Hepatocyte (in vitro differentiated cells): ENCODE results near the gene ATR. TPM values are rescaled to one million over a fixed set of nuclear protein-coding genes. Genes with fewer than 3 reads are reported as not detected.
A peak's percentile ranks its signal among the peaks of the same experiment; 100 is the strongest.
"Not testable (repeated sequence)": the region's sequence is repeated elsewhere in the genome, so short reads cannot be mapped to it uniquely, and the experiment has no call there.

Experiments
- DNase-seq: peaks from one replicate; pipeline ENCODE4 v3.0.0-alpha.2; 2016; ENCODE audit warnings: low spot score
- H2AFZ ChIP-seq: fragments of 200-600 bp; sonication (generic); 2 replicates; pipeline ENCODE4 v1.6.0; 2016; ENCODE audit warnings: antibody characterized with exemption, mild to moderate bottlenecking
- H3K27ac ChIP-seq: fragments of 200-600 bp; sonication (generic); 2 replicates; pipeline ENCODE4 v1.5.1; 2016; ENCODE audit warnings: mild to moderate bottlenecking
- H3K27me3 ChIP-seq: fragments of 200-600 bp; sonication (generic); 2 replicates; pipeline ENCODE4 v1.6.1; 2016
- H3K36me3 ChIP-seq: fragments of 200-600 bp; sonication (generic); replicated peaks from 2 replicates; pipeline ENCODE4 v1.5.1; 2016; ENCODE audit warnings: low read depth; ENCODE audit not compliant: insufficient read depth
- H3K4me1 ChIP-seq: fragments of 200-600 bp; sonication (generic); 2 replicates; pipeline ENCODE4 v1.5.1; 2016; ENCODE audit warnings: mild to moderate bottlenecking, moderate library complexity; ENCODE audit not compliant: insufficient read depth
- H3K4me2 ChIP-seq: fragments of 200-600 bp; sonication (generic); 2 replicates; pipeline ENCODE4 v1.6.0; 2016
- H3K4me3 ChIP-seq: fragments of 200-600 bp; sonication (generic); 2 replicates; pipeline ENCODE4 v1.5.1; 2016; ENCODE audit warnings: mild to moderate bottlenecking
- H3K79me2 ChIP-seq: fragments of 200-600 bp; sonication (generic); 2 replicates; pipeline ENCODE4 v1.6.0; 2017; ENCODE audit warnings: mild to moderate bottlenecking
- H3K9me2 ChIP-seq: fragments of 200-600 bp; sonication (generic); replicated peaks from 2 replicates; pipeline ENCODE4 v1.6.0; 2017; ENCODE audit warnings: mild to moderate bottlenecking; ENCODE audit not compliant: insufficient read depth
- H3K9me3 ChIP-seq: fragments of 200-600 bp; sonication (generic); 2 replicates; pipeline ENCODE4 v1.5.1; 2016; ENCODE audit warnings: low read depth, mild to moderate bottlenecking
- H4K20me1 ChIP-seq: fragments of 200-600 bp; sonication (generic); 2 replicates; pipeline ENCODE4 v1.6.0; 2016; ENCODE audit warnings: mild to moderate bottlenecking; ENCODE audit not compliant: insufficient read depth, poor library complexity, severe bottlenecking
- EZH2 ChIP-seq: fragments of 200-600 bp; sonication (generic); IDR thresholded peaks from 2 replicates; pipeline ENCODE4 v1.6.1; 2016; ENCODE audit warnings: antibody characterized with exemption, mild to moderate bottlenecking, borderline replicate concordance
- EZH2phosphoT487 ChIP-seq: fragments of 200-600 bp; sonication (generic); IDR thresholded peaks from one replicate; pipeline ENCODE4 v1.6.1; 2018; ENCODE audit warnings: antibody characterized with exemption, mild to moderate bottlenecking, low read depth, moderate library complexity; ENCODE audit not compliant: unreplicated experiment, severe bottlenecking
- WGBS: methylation state at CpG from one replicate; pipeline ENCODE4 v1.1.6; 2016; ENCODE audit warnings: low lambda C conversion rate; ENCODE audit errors: missing lambda C conversion rate; 5-methylcytosine and 5-hydroxymethylcytosine counted together
- polyA plus RNA-seq: library from polyadenylated mRNA; unstranded; fragments of >200 nt; fragmentation: Nextera tagmentation; extraction: Ambion mirVana; gene quantifications from 2 replicates; pipeline ENCODE4 v1.2.1, GENCODE V29; 2016
- total RNA-seq: library from RNA; depleted of rRNA; stranded (reverse); fragments of >200 nt; gene quantifications from 2 replicates; pipeline ENCODE4 v1.2.3, GENCODE V29; 2014
- TF ChIP-seq, protein P1 (sequence below): fragments of 200-600 bp; sonication (generic); IDR thresholded peaks from 2 replicates; pipeline ENCODE4 v1.5.1; 2016; ENCODE audit warnings: antibody characterized with exemption, mild to moderate bottlenecking; ENCODE audit not compliant: poor library complexity

The ATR gene
- total and polyA plus RNA-seq, 2 experiments from 2014 or later: 10.0 to 35.6 TPM

DNA sequence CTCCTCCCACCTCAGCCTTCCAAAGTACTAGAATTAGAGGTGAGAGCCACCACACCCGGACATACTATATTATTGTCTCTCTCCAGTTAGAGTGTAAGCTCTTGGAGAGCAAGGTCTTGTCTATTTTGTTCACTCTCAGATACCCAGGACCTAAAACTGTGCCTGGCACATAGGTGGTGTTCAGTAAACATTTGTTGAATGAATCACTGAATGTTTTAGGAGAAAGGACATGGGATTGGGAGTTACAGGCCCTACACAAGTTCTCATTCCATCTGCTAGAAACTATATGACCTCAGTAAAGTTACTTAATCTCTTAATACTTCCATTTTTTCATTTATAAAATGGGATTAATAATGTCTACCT, 1.5 kb upstream of the ATR start:
- H3K27me3 ChIP-seq: no peaks in the 10 kb centered on the region
- H3K4me3 ChIP-seq: no peak overlapping the region
- peak overlapping the region; percentile 78 for H3K4me2 ChIP-seq
- H3K9me3 ChIP-seq: no peaks in the 10 kb centered on the region
- no peaks in the 10 kb centered on the region for H3K9me2 ChIP-seq
- peaks cover 29% of the 10 kb centered on the region for H3K79me2 ChIP-seq
- H3K36me3 ChIP-seq: no peaks in the 10 kb centered on the region
- H4K20me1 ChIP-seq: no peaks in the 10 kb centered on the region
- no peak overlapping the region for H2AFZ ChIP-seq
- H3K27ac ChIP-seq: peak overlapping the region; percentile 90
- WGBS: 95% methylated on average over 1 of the region's 1 CpG
- DNase-seq: no peak
- TF ChIP-seq EZH2phosphoT487 (no peak), EZH2 (no peak)
- TF ChIP-seq, protein P1, sequence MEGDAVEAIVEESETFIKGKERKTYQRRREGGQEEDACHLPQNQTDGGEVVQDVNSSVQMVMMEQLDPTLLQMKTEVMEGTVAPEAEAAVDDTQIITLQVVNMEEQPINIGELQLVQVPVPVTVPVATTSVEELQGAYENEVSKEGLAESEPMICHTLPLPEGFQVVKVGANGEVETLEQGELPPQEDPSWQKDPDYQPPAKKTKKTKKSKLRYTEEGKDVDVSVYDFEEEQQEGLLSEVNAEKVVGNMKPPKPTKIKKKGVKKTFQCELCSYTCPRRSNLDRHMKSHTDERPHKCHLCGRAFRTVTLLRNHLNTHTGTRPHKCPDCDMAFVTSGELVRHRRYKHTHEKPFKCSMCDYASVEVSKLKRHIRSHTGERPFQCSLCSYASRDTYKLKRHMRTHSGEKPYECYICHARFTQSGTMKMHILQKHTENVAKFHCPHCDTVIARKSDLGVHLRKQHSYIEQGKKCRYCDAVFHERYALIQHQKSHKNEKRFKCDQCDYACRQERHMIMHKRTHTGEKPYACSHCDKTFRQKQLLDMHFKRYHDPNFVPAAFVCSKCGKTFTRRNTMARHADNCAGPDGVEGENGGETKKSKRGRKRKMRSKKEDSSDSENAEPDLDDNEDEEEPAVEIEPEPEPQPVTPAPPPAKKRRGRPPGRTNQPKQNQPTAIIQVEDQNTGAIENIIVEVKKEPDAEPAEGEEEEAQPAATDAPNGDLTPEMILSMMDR: no peak
- H3K4me1 ChIP-seq: peaks cover 14% of the 10 kb centered on the region

DNA sequence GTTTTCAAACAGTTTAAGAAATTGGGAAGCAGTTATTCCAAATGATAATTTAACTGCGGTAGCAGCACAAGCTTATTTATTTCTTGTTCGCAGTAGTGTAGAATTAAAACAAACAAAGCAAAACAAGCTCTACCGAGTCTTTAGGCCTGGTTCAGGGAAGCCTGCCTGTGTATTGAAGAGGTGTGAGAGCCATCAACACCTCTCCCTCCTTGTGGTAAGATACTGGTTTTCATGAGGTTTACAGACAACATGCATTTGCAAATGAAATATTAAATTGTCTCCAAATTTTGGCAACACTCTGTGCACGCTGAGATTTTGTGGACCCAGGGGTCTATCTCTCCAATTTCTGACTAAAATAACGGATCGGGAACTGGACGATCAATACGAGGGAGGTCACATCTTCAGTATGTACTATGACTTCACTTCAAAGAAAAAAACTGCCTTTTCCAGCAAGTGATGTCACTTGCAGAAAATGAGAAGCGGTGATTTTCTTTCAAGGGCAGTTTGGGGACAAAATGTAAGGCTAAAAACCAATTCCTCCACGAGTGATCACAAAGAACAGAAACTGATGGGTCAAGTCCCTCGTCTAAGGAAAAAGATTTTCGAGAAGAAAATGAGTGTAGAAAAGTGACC, 721 bp downstream of the ATR start:
- Histone ChIP-seq H3K4me3 (peak overlapping the region; percentile 92), H4K20me1 (no peaks in the 10 kb centered on the region), H3K36me3 (no peaks in the 10 kb centered on the region), H3K4me1 (peaks cover 14% of the 10 kb centered on the region), H3K9me3 (no peaks in the 10 kb centered on the region), H3K79me2 (peaks cover 48% of the 10 kb centered on the region), H2AFZ (peak overlapping the region; percentile 65), H3K27ac (peak overlapping the region; percentile 90), H3K9me2 (no peaks in the 10 kb centered on the region), H3K27me3 (no peaks in the 10 kb centered on the region), H3K4me2 (peak overlapping the region; percentile 96)
- TF ChIP-seq EZH2 (no peak), EZH2phosphoT487 (no peak)
- DNase-seq: no peak
- 12% methylated on average over 12 of the region's 12 CpGs for WGBS

DNA sequence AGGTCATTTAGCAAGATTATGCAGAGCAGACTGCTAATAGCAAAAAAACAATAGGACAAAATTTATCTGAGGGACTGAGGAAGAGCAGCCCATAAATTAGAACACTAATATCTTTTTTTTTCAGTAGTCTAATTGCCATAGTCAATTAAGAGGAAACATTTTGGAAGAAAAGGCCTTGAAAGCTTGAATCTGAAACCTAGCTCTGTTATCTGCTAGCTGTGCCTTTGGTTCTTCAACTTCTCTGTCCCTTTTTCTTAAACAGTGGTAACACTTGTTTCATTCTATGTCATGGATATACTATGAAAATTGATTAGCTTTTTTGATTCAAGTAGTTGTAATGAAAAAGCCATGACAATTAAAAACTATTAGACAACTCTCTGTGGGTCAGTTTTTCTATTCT, 1.7 kb downstream of the ATR start:
- no peaks in the 10 kb centered on the region for H3K9me3 ChIP-seq
- peaks cover 14% of the 10 kb centered on the region for H3K4me1 ChIP-seq
- TF ChIP-seq EZH2: no peak
- TF ChIP-seq EZH2phosphoT487: no peak
- TF ChIP-seq, protein P1: no peak
- DNase-seq: no peak
- no peaks in the 10 kb centered on the region for H3K36me3 ChIP-seq
- H3K27ac ChIP-seq: no peak overlapping the region
- H3K79me2 ChIP-seq: peaks cover 53% of the 10 kb centered on the region
- H3K4me2 ChIP-seq: peak overlapping the region; percentile 96
- H3K27me3 ChIP-seq: no peaks in the 10 kb centered on the region
- no peaks in the 10 kb centered on the region for H3K9me2 ChIP-seq
- no peak overlapping the region for H3K4me3 ChIP-seq
- no peak overlapping the region for H2AFZ ChIP-seq
- no peaks in the 10 kb centered on the region for H4K20me1 ChIP-seq

DNA sequence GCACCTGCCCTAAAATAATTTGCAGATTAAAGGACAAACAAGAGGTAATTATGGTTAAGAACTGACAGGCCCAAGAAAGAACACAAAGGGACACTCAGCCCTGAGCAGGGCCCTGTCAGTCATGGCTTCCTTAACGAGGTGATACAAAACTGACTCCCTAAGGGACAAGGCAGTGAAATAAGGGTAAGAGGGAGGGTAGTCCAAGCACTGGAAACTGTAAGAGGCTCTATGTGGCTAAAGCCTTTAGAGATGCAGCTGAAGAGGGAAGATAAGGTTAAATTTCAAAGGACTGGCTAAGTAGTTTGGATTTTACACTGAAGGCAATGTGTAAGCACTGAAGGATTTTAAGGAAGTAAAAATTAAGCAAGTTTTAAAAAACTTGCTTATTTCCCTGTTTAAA, 3.9 kb downstream of the ATR start:
- Histone ChIP-seq H3K9me3 (no peaks in the 10 kb centered on the region), H3K36me3 (no peaks in the 10 kb centered on the region), H4K20me1 (no peaks in the 10 kb centered on the region), H3K4me1 (peaks cover 14% of the 10 kb centered on the region), H3K79me2 (peaks cover 58% of the 10 kb centered on the region), H3K27ac (no peak overlapping the region), H3K27me3 (no peaks in the 10 kb centered on the region), H2AFZ (no peak overlapping the region), H3K9me2 (no peaks in the 10 kb centered on the region), H3K4me3 (no peak overlapping the region), H3K4me2 (no peak overlapping the region)
- no peak for TF ChIP-seq EZH2phosphoT487
- TF ChIP-seq, protein P1: no peak
- no peak for TF ChIP-seq EZH2
- WGBS: 64% methylated on average over 1 of the region's 1 CpG
- DNase-seq: no peak

DNA sequence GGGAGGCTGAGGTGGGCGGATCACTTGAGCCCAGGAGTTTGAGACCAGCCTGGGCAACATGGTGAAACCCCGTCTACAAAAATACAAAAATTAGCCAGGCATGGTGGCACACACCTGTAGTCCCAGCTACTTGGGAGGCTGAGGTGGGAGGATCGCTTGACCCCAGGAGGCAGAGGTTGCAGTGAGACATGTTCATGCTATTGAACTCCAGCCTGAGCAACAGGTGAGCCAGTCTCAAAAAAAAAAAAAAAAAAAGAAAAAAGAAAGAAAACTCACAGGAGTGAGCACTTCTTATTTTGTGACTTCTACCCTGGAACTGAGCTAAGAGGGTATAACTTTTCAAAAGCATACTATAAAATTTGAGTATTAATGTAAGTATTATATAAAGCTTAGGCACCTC, 4.3 kb downstream of the ATR start:
- peaks cover 62% of the 10 kb centered on the region for H3K79me2 ChIP-seq
- not testable (repeated sequence) for H3K27ac ChIP-seq, H3K4me2 ChIP-seq, H3K9me2 ChIP-seq, H3K36me3 ChIP-seq, H3K4me3 ChIP-seq, DNase-seq, H2AFZ ChIP-seq, H3K4me1 ChIP-seq, H3K9me3 ChIP-seq, H3K27me3 ChIP-seq, H4K20me1 ChIP-seq
- WGBS: 97% methylated on average over 3 of the region's 3 CpGs

DNA sequence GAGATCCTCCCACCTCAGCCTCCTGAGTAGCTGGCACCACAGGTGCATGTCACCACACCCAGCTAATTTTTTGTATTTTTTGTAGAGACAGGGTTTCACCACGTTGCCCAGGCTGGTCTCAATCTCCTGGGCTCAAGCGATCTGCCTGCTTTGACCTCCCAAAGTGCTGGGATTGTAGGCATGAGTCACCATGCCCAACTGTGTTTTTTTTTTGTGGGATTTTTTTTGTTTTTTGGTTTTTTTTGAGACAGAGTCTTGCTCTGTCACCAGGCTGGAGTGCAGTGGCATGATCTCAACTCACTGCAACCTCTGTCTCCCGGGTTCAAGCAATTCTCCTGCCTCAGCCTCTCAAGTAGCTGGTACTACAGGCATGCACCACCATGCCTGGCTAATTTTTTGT, 9.1 kb downstream of the ATR start:
- not testable (repeated sequence) for H3K9me3 ChIP-seq, H3K9me2 ChIP-seq, H3K4me2 ChIP-seq, H4K20me1 ChIP-seq, H3K4me3 ChIP-seq, H3K4me1 ChIP-seq, H3K27ac ChIP-seq, H2AFZ ChIP-seq, DNase-seq, H3K27me3 ChIP-seq, H3K36me3 ChIP-seq
- H3K79me2 ChIP-seq: peaks cover 28% of the 10 kb centered on the region
- WGBS: 91% methylated on average over 3 of the region's 3 CpGs
